ENCODE results near the gene GEMIN5. TPM values are rescaled to one million over a fixed set of nuclear protein-coding genes. Genes with fewer than 3 reads are reported as not detected.

GEMIN5 gene
- total RNA-seq, 1 experiment from 2014 or later = 35.8 TPM

DNA sequence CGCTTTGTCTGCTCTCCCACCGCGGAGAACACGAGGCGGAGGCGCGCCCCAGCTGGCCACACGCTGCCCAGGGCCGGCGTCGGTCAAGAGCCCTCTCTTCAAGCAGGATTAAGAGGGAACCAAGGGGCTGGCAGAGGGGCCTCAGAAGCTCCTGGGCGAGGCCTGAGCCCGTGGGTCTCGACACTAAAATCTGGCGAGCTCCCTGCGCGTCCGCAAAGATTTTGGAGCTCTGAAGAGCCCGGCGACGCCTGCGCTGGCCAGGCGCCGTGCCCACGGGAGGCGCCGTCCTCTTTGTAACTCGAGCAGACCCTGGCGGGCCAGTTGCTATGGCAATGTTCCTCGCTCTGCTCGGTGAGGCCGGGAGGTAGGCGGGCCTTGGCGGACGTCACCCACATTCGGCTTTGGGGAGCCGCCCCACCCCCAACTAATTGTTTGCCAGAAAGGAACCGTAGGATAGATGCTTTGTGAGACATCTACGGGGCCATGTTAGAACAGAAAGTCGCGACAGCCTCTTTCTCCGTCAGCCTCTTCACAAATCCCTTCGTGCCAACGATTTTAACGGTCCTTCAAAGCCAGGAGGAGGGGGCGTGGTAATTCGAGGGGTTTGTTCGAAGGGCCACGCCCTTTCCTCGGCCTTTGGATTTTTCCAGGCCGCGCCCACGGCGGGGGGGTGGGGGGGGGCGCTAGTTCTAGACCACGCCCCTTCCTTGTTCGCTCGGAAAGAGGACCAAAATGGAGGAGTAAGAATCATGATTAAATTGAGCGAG lies 80.3 kb downstream of the GEMIN5 start:
- Histone ChIP-seq H3K4ac (ENCODE audit: low read depth, low read length) (no peak overlapping the region; the same call in 1 of the 2 replicates), H3K79me2 (ENCODE audit: insufficient read depth, low read length) (peaks cover 26% of the 10 kb centered on the region), H3K18ac (ENCODE audit: insufficient read length, low read depth, low read length) (peak overlapping the region; percentile 98), H3K27ac (ENCODE audit: insufficient read length, low read depth, low read length) (peak overlapping the region; percentile 88), H4K91ac (ENCODE audit: insufficient read length, low read depth, low read length) (no peak overlapping the region), H2BK15ac (ENCODE audit: low read depth, low read length) (no peak overlapping the region), H3K27me3 (ENCODE audit: insufficient read depth, low read length) (no peaks in the 10 kb centered on the region), H2AK5ac (ENCODE audit: insufficient read length, low read length) (no peak overlapping the region), H3K4me2 (ENCODE audit: insufficient read depth, insufficient read length, low read length) (peak overlapping the region; percentile 97), H3K14ac (ENCODE audit: insufficient read depth, low read length) (peak overlapping the region; percentile 98), H4K5ac (ENCODE audit: insufficient read length, low read depth, low read length) (peak overlapping the region; percentile 79), H2BK120ac (ENCODE audit: low read depth, low read length, poor library complexity, severe bottlenecking) (peak overlapping the region; percentile 94), H3K9ac (ENCODE audit: extremely low read depth, insufficient read length, low read length) (peak overlapping the region; percentile 94), H3T11ph (ENCODE audit: low read length) (no peak overlapping the region), H3K56ac (ENCODE audit: insufficient read length, low read depth, low read length) (no peak overlapping the region), H3K4me1 (ENCODE audit: insufficient read depth, low read length) (peaks cover 9% of the 10 kb centered on the region), H2BK20ac (ENCODE audit: low read depth, low read length, poor library complexity, severe bottlenecking) (no peak overlapping the region), H3K23me2 (ENCODE audit: insufficient read length, low read depth, low read length, poor library complexity, severe bottlenecking) (peaks cover 19% of the 10 kb centered on the region), H2AFZ (ENCODE audit: low read length) (no peak overlapping the region), H3K79me1 (ENCODE audit: insufficient read depth, low read depth, low read length, poor library complexity, severe bottlenecking) (no peaks in the 10 kb centered on the region), H2BK5ac (ENCODE audit: insufficient read length, low read length) (peak overlapping the region; percentile 37), H3K23ac (ENCODE audit: insufficient read length, low read depth, low read length) (no peak overlapping the region), H4K8ac (replicated peaks; ENCODE audit: insufficient read length, low read depth, low read length) (no peak overlapping the region), H3K9me3 (ENCODE audit: control insufficient read depth, low read depth, low read length) (no peaks in the 10 kb centered on the region), H4K20me1 (ENCODE audit: control insufficient read depth, insufficient read depth, insufficient read length) (no peaks in the 10 kb centered on the region), H2BK12ac (ENCODE audit: insufficient read length, low read depth, low read length) (no peak overlapping the region)
- no peaks in the 10 kb centered on the region for H3K9me3 Mint-ChIP-seq
- peaks cover 1 to 4% (median 4%) of the 10 kb centered on the region in 3 experiments; a peak in 6 of 7 replicates for H3K36me3 Mint-ChIP-seq (ENCODE audit: insufficient read depth in 1 of 3, low read depth in 3 of 3)
- peak overlapping the region; percentile 87 to 95 for H3K4me3 Mint-ChIP-seq
- TF ChIP-seq, protein P1, sequence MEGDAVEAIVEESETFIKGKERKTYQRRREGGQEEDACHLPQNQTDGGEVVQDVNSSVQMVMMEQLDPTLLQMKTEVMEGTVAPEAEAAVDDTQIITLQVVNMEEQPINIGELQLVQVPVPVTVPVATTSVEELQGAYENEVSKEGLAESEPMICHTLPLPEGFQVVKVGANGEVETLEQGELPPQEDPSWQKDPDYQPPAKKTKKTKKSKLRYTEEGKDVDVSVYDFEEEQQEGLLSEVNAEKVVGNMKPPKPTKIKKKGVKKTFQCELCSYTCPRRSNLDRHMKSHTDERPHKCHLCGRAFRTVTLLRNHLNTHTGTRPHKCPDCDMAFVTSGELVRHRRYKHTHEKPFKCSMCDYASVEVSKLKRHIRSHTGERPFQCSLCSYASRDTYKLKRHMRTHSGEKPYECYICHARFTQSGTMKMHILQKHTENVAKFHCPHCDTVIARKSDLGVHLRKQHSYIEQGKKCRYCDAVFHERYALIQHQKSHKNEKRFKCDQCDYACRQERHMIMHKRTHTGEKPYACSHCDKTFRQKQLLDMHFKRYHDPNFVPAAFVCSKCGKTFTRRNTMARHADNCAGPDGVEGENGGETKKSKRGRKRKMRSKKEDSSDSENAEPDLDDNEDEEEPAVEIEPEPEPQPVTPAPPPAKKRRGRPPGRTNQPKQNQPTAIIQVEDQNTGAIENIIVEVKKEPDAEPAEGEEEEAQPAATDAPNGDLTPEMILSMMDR (conservative IDR thresholded peaks at IDR 0.05) = peak; percentile 26; the same call in 1 of the 3 replicates
- no CpG with 5 or more reads among the region's 59 CpGs for WGBS (ENCODE audit: extremely low coverage, insufficient read length, low lambda C conversion rate)
- H3K4me1 Mint-ChIP-seq = peaks cover 24 to 26% of the 10 kb centered on the region in 2 experiments
- no peaks in the 10 kb centered on the region for H3K27me3 Mint-ChIP-seq (ENCODE audit: low read depth)
- peak; percentile 98 for DNase-seq
- peak overlapping the region; percentile 100 for H3K27ac Mint-ChIP-seq
